ENCODE measurements around the gene GPC5.

The GPC5 gene

DNA sequence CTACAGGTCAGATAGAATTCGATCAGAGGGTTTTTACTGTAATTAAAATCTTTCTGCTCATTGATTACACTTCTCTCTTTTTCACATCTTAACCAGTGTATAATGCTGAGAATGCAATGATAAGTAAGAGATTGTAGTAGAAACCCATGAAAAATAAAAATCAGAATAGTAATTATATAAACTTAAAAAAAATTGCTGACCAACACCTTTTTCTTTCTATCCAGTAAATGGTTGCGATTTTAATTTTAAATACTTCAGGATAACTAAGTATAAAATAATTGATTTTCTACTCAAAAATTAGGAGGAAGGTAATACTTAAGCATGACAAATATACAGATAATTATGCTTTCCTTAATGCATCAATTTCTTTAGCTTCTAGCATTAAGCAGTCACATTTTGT is 917.6 kb downstream of the GPC5 start:
- CTCF ChIA-PET = no interaction called here
- no peaks in the 10 kb centered on the region for H3K9me3 ChIP-seq (ENCODE audit: control insufficient read depth, insufficient read depth, low read depth, low read length)
- POLR2A ChIA-PET = no interaction called here
- no peak overlapping the region for H3K4me3 ChIP-seq (ENCODE audit: low read depth, low read length)
- no peaks in the 10 kb centered on the region for H3K4me1 ChIP-seq (ENCODE audit: control insufficient read depth, insufficient read depth, low read length)
- TF ChIP-seq ZNF19 (tag by site-specific recombination; IDR thresholded peaks at IDR 0.05; ENCODE audit: low read depth) (no peak), ZFP3 (tag by site-specific recombination; IDR thresholded peaks at IDR 0.05; ENCODE audit: low read depth) (no peak), ZNF629 (tag by site-specific recombination; IDR thresholded peaks at IDR 0.05) (no peak), ZNF140 (tag by site-specific recombination; IDR thresholded peaks at IDR 0.05) (no peak), ZNF518A (tag by site-specific recombination; conservative IDR thresholded peaks at IDR 0.05; ENCODE audit: low read depth) (no peak), ZNF223 (tag by site-specific recombination; IDR thresholded peaks at IDR 0.05) (no peak), ZNF561 (tag by site-specific recombination; IDR thresholded peaks at IDR 0.05; ENCODE audit: borderline replicate concordance) (no peak), ZNF596 (tag by site-specific recombination; IDR thresholded peaks at IDR 0.05) (no peak), ZBTB6 (tag by site-specific recombination; IDR thresholded peaks at IDR 0.05) (no peak), ZNF26 (tag by site-specific recombination; IDR thresholded peaks at IDR 0.05) (no peak), ZXDB (tag by site-specific recombination; IDR thresholded peaks at IDR 0.05) (no peak), ZNF214 (tag by site-specific recombination; IDR thresholded peaks at IDR 0.05; ENCODE audit: borderline replicate concordance) (no peak), ZNF677 (tag by site-specific recombination; IDR thresholded peaks at IDR 0.05) (no peak)
- H3K36me3 ChIP-seq (ENCODE audit: control insufficient read depth in 2 of 2, insufficient read depth in 1 of 2, low read length in 2 of 2) = no peaks in the 10 kb centered on the region
- no peak overlapping the region for H3K27ac ChIP-seq (ENCODE audit: extremely low read depth, low read depth, low read length)

DNA sequence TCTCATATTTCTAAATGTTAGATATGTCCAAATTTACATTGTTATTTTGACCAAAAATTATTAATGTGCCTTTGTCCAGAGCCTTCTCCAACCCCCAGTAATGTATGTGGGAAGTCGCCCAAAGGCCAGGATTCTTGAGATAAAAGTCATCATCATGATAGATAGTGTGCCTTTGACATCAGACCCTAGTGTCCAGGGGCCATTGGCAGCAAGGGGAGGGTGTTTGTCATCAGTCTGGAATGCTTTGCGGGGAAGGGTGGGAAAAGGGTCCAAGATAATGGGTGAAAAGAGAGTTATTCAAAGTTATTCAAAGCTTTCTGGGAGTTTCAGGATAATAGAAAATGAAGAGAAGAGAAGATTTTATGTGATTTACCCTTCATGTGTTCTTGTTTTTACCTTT is 918.6 kb downstream of the GPC5 start:
- no peaks in the 10 kb centered on the region for H3K36me3 ChIP-seq (ENCODE audit: control insufficient read depth in 2 of 2, insufficient read depth in 1 of 2, low read length in 2 of 2)
- ChIA-PET CTCF (no interaction called here), POLR2A (no interaction called here)
- H3K4me1 ChIP-seq (ENCODE audit: control insufficient read depth, insufficient read depth, low read length) = no peaks in the 10 kb centered on the region
- no peak overlapping the region for H3K4me3 ChIP-seq (ENCODE audit: low read depth, low read length)
- no peak overlapping the region for H3K27ac ChIP-seq (ENCODE audit: extremely low read depth, low read depth, low read length)
- H3K9me3 ChIP-seq (ENCODE audit: control insufficient read depth, insufficient read depth, low read depth, low read length) = no peaks in the 10 kb centered on the region
- TF ChIP-seq ZNF366 (tag by site-specific recombination; conservative IDR thresholded peaks at IDR 0.05) (no peak), ZNF423 (tag by site-specific recombination; IDR thresholded peaks at IDR 0.05) (no peak), ZNF777 (tag by site-specific recombination; IDR thresholded peaks at IDR 0.05; ENCODE audit: borderline replicate concordance) (no peak), ZNF10 (tag by site-specific recombination; IDR thresholded peaks at IDR 0.05) (no peak), ZBTB7A (tag by site-specific recombination; IDR thresholded peaks at IDR 0.05; ENCODE audit: low read depth) (no peak), ZNF626 (tag by site-specific recombination; IDR thresholded peaks at IDR 0.05) (no peak), ZFHX2 (tag by site-specific recombination; conservative IDR thresholded peaks at IDR 0.05) (no peak), ZNF391 (tag by site-specific recombination; IDR thresholded peaks at IDR 0.05; ENCODE audit: borderline replicate concordance, low read depth) (no peak), ZNF169 (tag by site-specific recombination; IDR thresholded peaks at IDR 0.05) (no peak), ZNF664 (tag by site-specific recombination; IDR thresholded peaks at IDR 0.05) (no peak), ZNF133 (tag by site-specific recombination; IDR thresholded peaks at IDR 0.05) (no peak)
- TF ChIP-seq, protein P1, sequence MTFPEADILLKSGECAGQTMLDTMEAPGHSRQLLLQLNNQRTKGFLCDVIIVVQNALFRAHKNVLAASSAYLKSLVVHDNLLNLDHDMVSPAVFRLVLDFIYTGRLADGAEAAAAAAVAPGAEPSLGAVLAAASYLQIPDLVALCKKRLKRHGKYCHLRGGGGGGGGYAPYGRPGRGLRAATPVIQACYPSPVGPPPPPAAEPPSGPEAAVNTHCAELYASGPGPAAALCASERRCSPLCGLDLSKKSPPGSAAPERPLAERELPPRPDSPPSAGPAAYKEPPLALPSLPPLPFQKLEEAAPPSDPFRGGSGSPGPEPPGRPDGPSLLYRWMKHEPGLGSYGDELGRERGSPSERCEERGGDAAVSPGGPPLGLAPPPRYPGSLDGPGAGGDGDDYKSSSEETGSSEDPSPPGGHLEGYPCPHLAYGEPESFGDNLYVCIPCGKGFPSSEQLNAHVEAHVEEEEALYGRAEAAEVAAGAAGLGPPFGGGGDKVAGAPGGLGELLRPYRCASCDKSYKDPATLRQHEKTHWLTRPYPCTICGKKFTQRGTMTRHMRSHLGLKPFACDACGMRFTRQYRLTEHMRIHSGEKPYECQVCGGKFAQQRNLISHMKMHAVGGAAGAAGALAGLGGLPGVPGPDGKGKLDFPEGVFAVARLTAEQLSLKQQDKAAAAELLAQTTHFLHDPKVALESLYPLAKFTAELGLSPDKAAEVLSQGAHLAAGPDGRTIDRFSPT (tag by site-specific recombination; IDR thresholded peaks at IDR 0.05) = no peak
- TF ChIP-seq, protein P2, sequence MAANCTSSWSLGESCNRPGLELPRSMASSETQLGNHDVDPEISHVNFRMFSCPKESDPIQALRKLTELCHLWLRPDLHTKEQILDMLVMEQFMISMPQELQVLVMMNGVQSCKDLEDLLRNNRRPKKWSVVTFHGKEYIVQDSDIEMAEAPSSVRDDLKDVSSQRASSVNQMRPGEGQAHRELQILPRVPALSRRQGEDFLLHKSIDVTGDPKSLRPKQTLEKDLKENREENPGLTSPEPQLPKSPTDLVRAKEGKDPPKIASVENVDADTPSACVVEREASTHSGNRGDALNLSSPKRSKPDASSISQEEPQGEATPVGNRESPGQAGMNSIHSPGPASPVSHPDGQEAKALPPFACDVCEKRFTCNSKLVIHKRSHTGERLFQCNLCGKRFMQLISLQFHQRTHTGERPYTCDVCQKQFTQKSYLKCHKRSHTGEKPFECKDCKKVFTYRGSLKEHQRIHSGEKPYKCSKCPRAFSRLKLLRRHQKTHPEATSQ (tag by site-specific recombination; IDR thresholded peaks at IDR 0.05) = no peak

Measured in HEK293 (cell line).